ENCODE results near the gene DIPK1B. TPM values are rescaled to one million over a fixed set of nuclear protein-coding genes. Genes with fewer than 3 reads are reported as not detected.

DIPK1B gene
- total and polyA plus RNA-seq, 10 of the 15 experiments (the other 5 are each of a cell fraction or from before 2014, with no cell fraction given), result 0.08 to 0.28 (median 0.13) TPM; not detected in 3

DNA sequence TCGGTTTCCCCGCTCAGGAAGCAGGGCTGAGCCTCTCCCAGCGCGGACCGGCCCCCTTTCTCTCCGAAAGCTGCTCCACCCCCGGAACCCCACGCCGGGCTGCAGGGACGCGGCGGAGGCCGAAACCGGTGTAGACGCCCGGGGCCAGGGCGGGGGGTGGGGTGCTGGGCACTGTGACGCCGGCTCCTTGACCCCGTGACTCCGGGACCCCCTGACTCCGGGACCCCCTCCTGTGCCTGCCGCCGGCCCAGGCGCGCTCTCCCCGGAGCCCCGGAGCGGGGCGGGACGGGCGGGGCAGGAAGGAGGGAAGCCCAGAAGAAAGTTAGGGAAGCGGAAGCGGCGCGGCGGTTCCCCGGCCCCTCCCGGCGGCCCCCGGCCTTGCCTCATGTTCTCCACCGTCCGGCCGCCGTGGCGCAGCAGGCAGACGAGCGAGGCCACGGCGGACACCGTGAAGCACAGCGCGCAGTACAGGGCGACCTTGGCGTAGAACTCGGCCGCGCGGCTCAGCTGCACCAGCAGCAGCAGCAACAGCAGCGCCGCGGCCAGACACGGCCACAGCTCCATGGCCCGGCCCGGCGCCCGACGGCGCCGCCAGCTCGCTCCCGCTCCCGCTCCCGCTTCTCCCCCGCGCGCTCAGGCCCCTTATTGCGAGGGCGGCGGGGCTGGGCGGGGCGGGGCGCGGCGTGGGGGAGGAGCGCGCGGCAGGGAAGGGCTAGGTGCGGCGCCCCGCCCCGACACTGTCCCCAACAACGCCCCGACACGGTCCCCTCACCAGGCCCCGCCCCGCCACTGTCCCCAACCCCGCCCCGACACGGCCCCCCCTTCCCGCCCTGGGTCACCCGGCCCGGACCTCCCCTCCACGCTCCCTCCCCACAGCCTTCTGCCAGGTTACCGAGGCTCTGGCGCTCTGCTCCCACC is 25.3 kb upstream of the DIPK1B start, which contains the start of gene AGPAT2 (continued):
- TF ChIP-seq ZSCAN29 (IDR thresholded peaks at IDR 0.05) (peak; percentile 96), RB1 (IDR thresholded peaks at IDR 0.05; ENCODE audit: borderline replicate concordance) (peak; percentile 19; the same call in 1 of the 2 replicates), POLR2AphosphoS5 (IDR thresholded peaks at IDR 0.05; ENCODE audit: low read length) (peak; percentile 44; the same call in 1 of the 2 replicates), BHLHE40 (IDR thresholded peaks at IDR 0.05; ENCODE audit: borderline replicate concordance in 1 of 2, low read depth in 2 of 2, low read length in 1 of 2) (peak in 1 of 2 experiments; percentile 34; a peak in 1 of 4 replicates), RFX5 (IDR thresholded peaks at IDR 0.05; ENCODE audit: low read depth, low read length) (no peak), POLR2AphosphoS2 (IDR thresholded peaks at IDR 0.05; ENCODE audit: low read depth, low read length) (peak; percentile 63; the same call in 1 of the 2 replicates), SIN3A (IDR thresholded peaks at IDR 0.05; ENCODE audit: low read depth, low read length) (no peak)
- TF ChIP-seq, protein P1, sequence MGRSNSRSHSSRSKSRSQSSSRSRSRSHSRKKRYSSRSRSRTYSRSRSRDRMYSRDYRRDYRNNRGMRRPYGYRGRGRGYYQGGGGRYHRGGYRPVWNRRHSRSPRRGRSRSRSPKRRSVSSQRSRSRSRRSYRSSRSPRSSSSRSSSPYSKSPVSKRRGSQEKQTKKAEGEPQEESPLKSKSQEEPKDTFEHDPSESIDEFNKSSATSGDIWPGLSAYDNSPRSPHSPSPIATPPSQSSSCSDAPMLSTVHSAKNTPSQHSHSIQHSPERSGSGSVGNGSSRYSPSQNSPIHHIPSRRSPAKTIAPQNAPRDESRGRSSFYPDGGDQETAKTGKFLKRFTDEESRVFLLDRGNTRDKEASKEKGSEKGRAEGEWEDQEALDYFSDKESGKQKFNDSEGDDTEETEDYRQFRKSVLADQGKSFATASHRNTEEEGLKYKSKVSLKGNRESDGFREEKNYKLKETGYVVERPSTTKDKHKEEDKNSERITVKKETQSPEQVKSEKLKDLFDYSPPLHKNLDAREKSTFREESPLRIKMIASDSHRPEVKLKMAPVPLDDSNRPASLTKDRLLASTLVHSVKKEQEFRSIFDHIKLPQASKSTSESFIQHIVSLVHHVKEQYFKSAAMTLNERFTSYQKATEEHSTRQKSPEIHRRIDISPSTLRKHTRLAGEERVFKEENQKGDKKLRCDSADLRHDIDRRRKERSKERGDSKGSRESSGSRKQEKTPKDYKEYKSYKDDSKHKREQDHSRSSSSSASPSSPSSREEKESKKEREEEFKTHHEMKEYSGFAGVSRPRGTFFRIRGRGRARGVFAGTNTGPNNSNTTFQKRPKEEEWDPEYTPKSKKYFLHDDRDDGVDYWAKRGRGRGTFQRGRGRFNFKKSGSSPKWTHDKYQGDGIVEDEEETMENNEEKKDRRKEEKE (IDR thresholded peaks at IDR 0.05), result no peak

Measured in GM12878 (cell line).